AG09319 (cell line): ENCODE data around the gene RNF144A.

ENCODE experiments used
- DNase-seq: peaks from one replicate; pipeline ENCODE4 v3.0.0-alpha.2; 2010; ENCODE audit warnings: low read depth; ENCODE audit errors: extremely low read depth
- CTCF ChIP-seq: IDR thresholded peaks from 2 replicates; pipeline ENCODE4 v1.5.1; 2011; ENCODE audit warnings: low read depth, mild to moderate bottlenecking, inconsistent platforms, low read length, moderate library complexity

The RNF144A gene, protein sequence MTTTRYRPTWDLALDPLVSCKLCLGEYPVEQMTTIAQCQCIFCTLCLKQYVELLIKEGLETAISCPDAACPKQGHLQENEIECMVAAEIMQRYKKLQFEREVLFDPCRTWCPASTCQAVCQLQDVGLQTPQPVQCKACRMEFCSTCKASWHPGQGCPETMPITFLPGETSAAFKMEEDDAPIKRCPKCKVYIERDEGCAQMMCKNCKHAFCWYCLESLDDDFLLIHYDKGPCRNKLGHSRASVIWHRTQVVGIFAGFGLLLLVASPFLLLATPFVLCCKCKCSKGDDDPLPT

GRCh38 chr2:6917071-6917760, at the start of gene RNF144A:
TSS of gene RNF144A (plus strand) at chr2:6917412. CDS start at chr2:6996927, 79,515 bp downstream.
- peak; percentile 5 for TF ChIP-seq CTCF
- DNase-seq: no peak

- no peak for TF ChIP-seq CTCF
- no peak for DNase-seq
Observed at GRCh38 chr2:6872394-6872793, 44.8 kb upstream of the RNF144A start.

DNA sequence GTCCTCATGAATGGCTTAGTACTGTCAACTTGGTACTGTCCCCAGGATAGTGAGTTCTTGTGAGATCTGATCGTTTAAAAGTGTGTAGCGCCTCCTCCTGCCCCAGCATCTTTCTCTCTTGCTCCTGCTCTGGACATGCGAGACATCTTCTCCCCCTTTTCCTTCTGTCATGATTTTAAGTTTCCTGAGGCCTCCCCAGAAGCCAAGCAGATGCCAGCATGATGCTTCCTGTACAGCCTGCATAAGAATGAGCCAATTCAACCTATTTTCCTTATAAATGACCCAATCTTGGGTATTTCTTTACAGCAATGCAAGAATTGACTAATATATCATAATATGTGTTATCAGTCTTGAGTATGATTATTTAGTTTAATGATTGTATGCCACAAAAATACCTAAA, 43.2 kb upstream of the RNF144A start:
- no peak for DNase-seq
- no peak for TF ChIP-seq CTCF

- TF ChIP-seq CTCF: no peak
- no peak for DNase-seq
Observed at GRCh38 chr2:6876309-6876708, 40.9 kb upstream of the RNF144A start.

DNA sequence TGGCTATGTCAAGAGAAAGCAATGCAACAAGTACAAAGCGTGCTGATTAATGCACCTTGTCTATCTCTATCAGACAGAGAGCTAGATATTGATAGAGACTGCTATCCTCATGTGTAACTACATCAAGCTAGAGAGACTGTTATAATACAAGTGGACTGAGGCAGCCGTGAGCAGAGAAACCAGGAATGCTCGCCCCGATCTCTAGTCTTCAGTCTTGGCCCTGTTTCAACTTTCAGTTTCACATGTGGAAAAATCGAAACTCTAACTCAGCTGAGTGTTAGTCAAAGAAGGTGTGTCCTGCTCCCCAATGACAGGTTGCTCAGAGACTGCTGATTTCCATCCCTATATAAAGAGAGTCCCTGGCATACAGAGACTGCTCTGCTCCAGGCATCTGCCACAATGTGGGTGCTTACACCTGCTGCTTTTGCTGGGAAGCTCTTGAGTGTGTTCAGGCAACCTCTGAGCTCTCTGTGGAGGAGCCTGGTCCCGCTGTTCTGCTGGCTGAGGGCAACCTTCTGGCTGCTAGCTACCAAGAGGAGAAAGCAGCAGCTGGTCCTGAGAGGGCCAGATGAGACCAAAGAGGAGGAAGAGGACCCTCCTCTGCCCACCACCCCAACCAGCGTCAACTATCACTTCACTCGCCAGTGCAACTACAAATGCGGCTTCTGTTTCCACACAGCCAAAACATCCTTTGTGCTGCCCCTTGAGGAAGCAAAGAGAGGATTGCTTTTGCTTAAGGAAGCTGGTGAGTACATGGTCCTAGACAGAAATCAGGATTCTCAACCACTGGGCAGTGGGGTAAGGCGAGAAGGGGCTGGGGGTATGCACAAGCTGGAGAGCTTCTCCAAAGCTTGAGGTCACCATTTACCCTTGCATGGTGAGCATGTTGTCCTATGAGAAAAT, 39.6 kb upstream of the RNF144A start, which contains the start of gene RSAD2:
RSAD2 (plus strand) TSS at position 376 of the 903 bp plus-strand sequence; CDS start at position 400, 24 bp downstream.
- DNase-seq: no peak
- peak; percentile 13 for TF ChIP-seq CTCF

DNA sequence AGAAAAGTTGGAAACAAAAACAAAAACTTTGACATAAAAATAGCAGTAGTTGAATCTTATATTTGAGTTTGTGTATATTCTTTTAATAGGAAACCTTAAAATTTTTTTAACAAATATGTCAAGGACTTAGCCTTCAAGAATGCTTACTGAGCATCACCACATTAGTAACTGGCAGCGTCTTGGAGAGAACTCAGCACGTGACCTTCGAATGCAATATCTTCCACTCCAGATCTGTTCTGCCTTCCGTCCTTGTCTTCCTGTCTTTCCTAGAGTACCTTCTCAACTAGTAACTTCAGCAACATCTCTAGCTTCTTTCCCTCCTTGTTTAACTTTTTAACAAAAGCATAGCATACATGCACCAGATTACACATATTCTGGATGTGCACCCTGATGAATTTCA, 38.7 kb upstream of the RNF144A start:
- TF ChIP-seq CTCF: no peak

DNA sequence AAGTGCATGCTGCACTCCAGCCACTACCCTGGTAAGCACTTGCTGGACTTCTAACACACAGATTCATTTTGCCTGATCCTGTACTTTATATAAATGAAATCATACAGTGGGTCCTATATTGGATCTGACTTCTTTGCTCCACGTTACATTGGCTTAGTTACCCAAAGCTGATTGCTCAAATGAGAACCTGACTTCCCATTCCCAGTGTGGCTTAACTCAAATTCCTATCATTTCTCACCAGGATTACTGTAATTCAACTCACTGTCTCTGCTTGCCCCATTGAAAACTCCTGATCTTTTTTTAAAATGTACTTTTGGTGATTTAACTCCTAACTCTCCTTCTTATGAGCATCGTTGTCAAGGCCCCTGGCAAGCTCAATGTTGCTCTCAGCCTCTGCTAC, 38.2 kb upstream of the RNF144A start:
- no peak for DNase-seq
- TF ChIP-seq CTCF: no peak

More for the DNA sequence above, 38.7 kb upstream of the RNF144A start:
- DNase-seq: no peak
